Measurements from ENCODE around the gene FBXL17. TPM values are rescaled to one million over a fixed set of nuclear protein-coding genes. Genes with fewer than 3 reads are reported as not detected.

FBXL17 gene
- total RNA-seq, 1 donor from 2014 or later = 26.9 TPM

DNA sequence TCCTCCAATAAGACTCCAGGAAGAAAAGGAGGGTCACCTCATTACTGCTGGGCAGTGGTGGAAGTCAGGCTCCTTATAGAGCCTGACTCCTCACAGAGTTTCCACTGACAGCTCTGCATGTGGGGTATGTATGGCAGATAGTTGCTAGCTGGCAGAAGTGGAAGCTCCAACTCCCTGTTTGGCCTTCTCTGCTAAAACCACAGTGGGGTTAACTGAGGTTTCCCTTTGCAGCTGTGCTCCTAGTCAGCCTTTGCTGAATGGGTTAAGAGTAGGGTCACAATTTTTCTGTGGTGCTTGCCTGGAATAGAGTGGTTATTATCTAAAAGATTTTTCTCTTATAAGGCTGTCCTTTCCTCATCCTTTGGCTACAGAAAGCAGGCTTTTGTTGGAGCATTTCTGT, 327.5 kb downstream of the FBXL17 start:
- ChIA-PET POLR2A (no interaction called here), CTCF (no interaction called here)
- Mint-ChIP-seq H3K4me1 (no peaks in the 10 kb centered on the region), H3K36me3 (ENCODE audit: low read depth) (peaks cover 51% of the 10 kb centered on the region), H3K27ac (no peak overlapping the region), H3K4me3 (no peak overlapping the region), H3K9me3 (peaks cover 35% of the 10 kb centered on the region), H3K27me3 (no peaks in the 10 kb centered on the region)
- TF ChIP-seq, protein P1, sequence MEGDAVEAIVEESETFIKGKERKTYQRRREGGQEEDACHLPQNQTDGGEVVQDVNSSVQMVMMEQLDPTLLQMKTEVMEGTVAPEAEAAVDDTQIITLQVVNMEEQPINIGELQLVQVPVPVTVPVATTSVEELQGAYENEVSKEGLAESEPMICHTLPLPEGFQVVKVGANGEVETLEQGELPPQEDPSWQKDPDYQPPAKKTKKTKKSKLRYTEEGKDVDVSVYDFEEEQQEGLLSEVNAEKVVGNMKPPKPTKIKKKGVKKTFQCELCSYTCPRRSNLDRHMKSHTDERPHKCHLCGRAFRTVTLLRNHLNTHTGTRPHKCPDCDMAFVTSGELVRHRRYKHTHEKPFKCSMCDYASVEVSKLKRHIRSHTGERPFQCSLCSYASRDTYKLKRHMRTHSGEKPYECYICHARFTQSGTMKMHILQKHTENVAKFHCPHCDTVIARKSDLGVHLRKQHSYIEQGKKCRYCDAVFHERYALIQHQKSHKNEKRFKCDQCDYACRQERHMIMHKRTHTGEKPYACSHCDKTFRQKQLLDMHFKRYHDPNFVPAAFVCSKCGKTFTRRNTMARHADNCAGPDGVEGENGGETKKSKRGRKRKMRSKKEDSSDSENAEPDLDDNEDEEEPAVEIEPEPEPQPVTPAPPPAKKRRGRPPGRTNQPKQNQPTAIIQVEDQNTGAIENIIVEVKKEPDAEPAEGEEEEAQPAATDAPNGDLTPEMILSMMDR (IDR thresholded peaks at IDR 0.05) = no peak
- intact Hi-C loops (cut with micrococcal nuclease) = no loop called here
- no peak for ATAC-seq (ENCODE audit: low read depth)
- DNase-seq = no peak

DNA sequence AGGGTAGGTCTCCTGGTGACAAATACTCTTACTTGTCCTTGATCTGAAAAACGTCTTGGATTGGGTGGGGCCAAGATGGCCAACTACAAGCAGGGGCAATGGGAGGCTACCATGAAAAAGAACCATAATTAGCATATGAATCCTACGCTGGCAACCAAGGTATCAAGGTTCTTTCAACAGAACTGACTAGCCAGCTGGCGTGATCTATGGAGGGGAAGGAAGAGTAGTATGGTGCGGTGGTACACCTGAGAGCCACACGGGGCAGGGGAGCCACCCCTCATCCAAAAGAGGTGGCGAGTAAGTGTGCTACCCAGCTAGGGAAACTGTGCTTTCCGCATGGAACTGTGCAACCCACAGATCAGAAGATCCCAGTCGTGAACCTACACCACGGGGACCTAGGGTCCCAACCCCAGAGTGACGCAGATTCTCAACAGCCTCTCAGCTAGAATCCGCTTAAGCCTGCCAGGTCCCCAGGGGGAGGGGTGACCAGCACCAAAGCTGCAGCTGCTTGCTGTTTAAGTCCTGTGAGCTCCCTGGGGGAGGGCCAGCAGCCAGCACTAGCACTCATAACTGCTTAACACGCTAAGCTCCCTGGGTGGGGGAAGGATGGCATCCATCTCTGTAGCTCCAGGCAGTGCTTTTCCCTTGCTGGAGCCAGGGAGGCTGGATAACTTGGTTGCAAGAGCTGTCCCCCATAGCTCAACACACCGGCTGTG, 334.8 kb downstream of the FBXL17 start:
- ATAC-seq (ENCODE audit: low read depth) (no peak), DNase-seq (no peak)
- no peak overlapping the region for H3K4me3 Mint-ChIP-seq
- H3K36me3 Mint-ChIP-seq (ENCODE audit: low read depth) = peaks cover 41% of the 10 kb centered on the region
- no peak overlapping the region for H3K27ac Mint-ChIP-seq
- CTCF ChIA-PET = no interaction called here
- H3K27me3 Mint-ChIP-seq = no peaks in the 10 kb centered on the region
- POLR2A ChIA-PET = no interaction called here
- TF ChIP-seq, protein P1 (IDR thresholded peaks at IDR 0.05) = no peak
- peaks cover 20% of the 10 kb centered on the region for H3K9me3 Mint-ChIP-seq
- intact Hi-C loops (cut with micrococcal nuclease) = no loop called here
- no peaks in the 10 kb centered on the region for H3K4me1 Mint-ChIP-seq

DNA sequence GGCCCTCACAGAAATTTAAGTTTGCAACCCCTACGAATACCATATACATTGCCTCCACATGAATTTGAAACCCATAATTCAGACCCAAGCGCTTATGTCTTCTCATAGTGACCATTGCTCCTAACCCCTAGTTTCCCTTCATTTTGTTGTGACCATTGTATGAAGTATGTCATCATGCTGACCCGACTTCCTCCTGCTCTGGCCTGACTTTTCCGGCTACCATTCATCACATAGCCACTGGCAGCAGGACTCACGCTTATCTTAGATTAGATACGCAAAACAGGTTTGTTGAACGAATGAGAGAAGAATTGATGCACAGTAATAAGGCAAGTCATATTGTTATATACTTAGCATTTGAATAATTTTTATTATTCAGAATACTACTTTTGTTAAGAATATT, 345.4 kb downstream of the FBXL17 start:
- TF ChIP-seq, protein P1 (IDR thresholded peaks at IDR 0.05) = no peak
- no peak for DNase-seq
- intact Hi-C loops (cut with micrococcal nuclease) = no loop called here
- Mint-ChIP-seq H3K9me3 (no peaks in the 10 kb centered on the region), H3K27ac (no peak overlapping the region), H3K36me3 (ENCODE audit: low read depth) (peaks cover 2% of the 10 kb centered on the region), H3K4me1 (no peaks in the 10 kb centered on the region), H3K27me3 (no peaks in the 10 kb centered on the region), H3K4me3 (no peak overlapping the region)
- no peak for ATAC-seq (ENCODE audit: low read depth)
- CTCF ChIA-PET = no interaction called here
- POLR2A ChIA-PET = no interaction called here

DNA sequence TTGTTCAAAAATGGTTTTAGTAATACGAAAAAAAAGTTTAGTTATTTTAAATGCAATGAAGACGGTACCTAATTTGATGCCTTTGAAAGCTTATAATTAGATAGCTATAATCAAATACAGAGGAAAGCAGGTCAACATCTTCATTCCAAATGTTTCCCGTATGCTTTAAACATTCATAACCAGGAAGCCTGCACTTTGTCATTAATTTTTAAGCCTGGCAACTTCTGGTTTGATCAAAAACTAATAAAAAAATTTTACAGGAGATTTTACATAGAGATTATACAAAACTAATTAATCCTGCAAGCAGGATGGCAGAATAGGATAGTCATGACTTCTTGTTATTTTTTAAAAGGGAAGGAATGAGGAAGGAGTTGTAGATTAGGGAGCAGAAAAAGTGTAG, 353.0 kb downstream of the FBXL17 start:
- no peaks in the 10 kb centered on the region for H3K27me3 Mint-ChIP-seq
- peaks cover 2% of the 10 kb centered on the region for H3K36me3 Mint-ChIP-seq (ENCODE audit: low read depth)
- POLR2A ChIA-PET = no interaction called here
- H3K4me1 Mint-ChIP-seq = no peaks in the 10 kb centered on the region
- DNase-seq = no peak
- CTCF ChIA-PET = no interaction called here
- no peak overlapping the region for H3K4me3 Mint-ChIP-seq
- H3K9me3 Mint-ChIP-seq = no peaks in the 10 kb centered on the region
- no peak overlapping the region for H3K27ac Mint-ChIP-seq
- no peak for ATAC-seq (ENCODE audit: low read depth)
- TF ChIP-seq, protein P1 (IDR thresholded peaks at IDR 0.05) = no peak
- intact Hi-C loops (cut with micrococcal nuclease) = no loop called here

DNA sequence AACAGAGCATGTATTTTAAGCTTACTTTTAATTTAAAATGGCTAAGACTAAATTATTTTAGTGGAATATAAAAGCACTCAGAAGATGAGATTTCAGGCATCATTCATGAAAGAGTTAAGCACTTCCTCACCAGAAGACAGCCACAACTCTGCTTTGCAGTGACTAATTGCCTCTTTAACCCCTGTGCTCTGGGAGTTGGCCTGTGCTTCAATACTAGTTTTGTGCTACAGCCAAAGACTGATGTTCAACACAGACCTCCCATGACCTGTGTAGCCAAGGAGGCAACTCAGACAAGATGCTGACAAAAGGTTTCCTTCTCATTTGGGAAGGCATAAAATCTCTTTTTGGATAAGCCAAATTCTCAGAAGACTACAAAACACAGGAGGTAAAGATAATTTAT, 353.5 kb downstream of the FBXL17 start:
- intact Hi-C loops (cut with micrococcal nuclease) = no loop called here
- Mint-ChIP-seq H3K9me3 (no peaks in the 10 kb centered on the region), H3K27ac (no peak overlapping the region), H3K4me1 (no peaks in the 10 kb centered on the region), H3K36me3 (ENCODE audit: low read depth) (peaks cover 2% of the 10 kb centered on the region), H3K4me3 (no peak overlapping the region), H3K27me3 (no peaks in the 10 kb centered on the region)
- DNase-seq (no peak), ATAC-seq (ENCODE audit: low read depth) (no peak)
- TF ChIP-seq, protein P1 (IDR thresholded peaks at IDR 0.05) = no peak
- ChIA-PET POLR2A (no interaction called here), CTCF (no interaction called here)

All from activated B cell treated with CpG ODN at 0.5 μM for 24 hours (primary cell).